MM.1S (cell line): ENCODE data around the gene CYP4B1.

ENCODE experiments used
- CTCF ChIP-seq: fragments of 300-600 bp; sonication (generic); IDR thresholded peaks from 2 replicates; pipeline ENCODE4 v1.5.1; 2016; ENCODE audit warnings: antibody characterized with exemption, low read length, mixed read lengths
- EZH2 ChIP-seq: fragments of 300-600 bp; sonication (generic); optimal IDR thresholded peaks from 2 replicates; pipeline ENCODE3; 2017; ENCODE audit warnings: low read depth, mild to moderate bottlenecking, antibody characterized with exemption, low read length, mixed read lengths
- EZH2phosphoT487 ChIP-seq: fragments of 300-600 bp; sonication (generic); IDR thresholded peaks from 2 replicates; pipeline ENCODE4 v1.6.1; 2018; ENCODE audit warnings: antibody characterized with exemption, low read length

- TF ChIP-seq CTCF, result no peak
- no peak for TF ChIP-seq EZH2phosphoT487
- TF ChIP-seq EZH2, result no peak
Measured at GRCh38 chr1:46809904-46810303, 11.1 kb downstream of the CYP4B1 start.
